Endothelial cell (in vitro differentiated cells): ENCODE data around the gene CORO6. TPM values are rescaled to one million over a fixed set of nuclear protein-coding genes. Genes with fewer than 3 reads are reported as not detected.

Source experiments
- DNase-seq: peaks from one replicate; pipeline ENCODE4 v3.0.0; 2021; ENCODE audit warnings: low spot score
- H3K27ac Mint-ChIP-seq: one replicate; pipeline ENCODE4 v1.8.0; 2021; ENCODE audit warnings: mixed read lengths, inconsistent platforms; ENCODE audit not compliant: unreplicated experiment
- H3K27me3 Mint-ChIP-seq: one replicate; pipeline ENCODE4 v1.8.0; 2021; ENCODE audit warnings: mild to moderate bottlenecking, moderate library complexity, mixed read lengths, inconsistent platforms; ENCODE audit not compliant: unreplicated experiment
- H3K36me3 Mint-ChIP-seq: one replicate; pipeline ENCODE4 v1.8.0; 2021; ENCODE audit warnings: mild to moderate bottlenecking, low read depth, mixed read lengths, inconsistent platforms; ENCODE audit not compliant: unreplicated experiment
- H3K4me1 Mint-ChIP-seq: one replicate; pipeline ENCODE4 v1.8.0; 2021; ENCODE audit warnings: mild to moderate bottlenecking, mixed read lengths, inconsistent platforms; ENCODE audit not compliant: unreplicated experiment
- H3K4me3 Mint-ChIP-seq: one replicate; pipeline ENCODE4 v1.8.0; 2021; ENCODE audit warnings: mild to moderate bottlenecking, mixed read lengths, inconsistent platforms; ENCODE audit not compliant: unreplicated experiment
- H3K9me3 Mint-ChIP-seq: one replicate; pipeline ENCODE4 v1.8.0; 2021; ENCODE audit warnings: mixed read lengths, inconsistent platforms; ENCODE audit not compliant: unreplicated experiment
- CTCF ChIP-seq: fragments of 200-600 bp; sonication (generic); IDR thresholded peaks from one replicate; pipeline ENCODE4 v1.5.0; 2021; ENCODE audit warnings: antibody characterized with exemption; ENCODE audit not compliant: unreplicated experiment
- total RNA-seq: library from RNA; stranded (reverse); fragmentation: NEBNext Ultra II Directional; extraction: Animal tissue kit (Norgen Biotek cat#: 25700); gene quantifications from one replicate; pipeline ENCODE4 v1.2.1, GENCODE V29; 2021; ENCODE audit not compliant: unreplicated experiment

The CORO6 gene
- total RNA-seq, 1 donor from 2014 or later: 13.0 TPM

- Mint-ChIP-seq H3K27me3 (peaks cover 16% of the 10 kb centered on the region), H3K9me3 (no peaks in the 10 kb centered on the region), H3K4me3 (peak overlapping the region; percentile 37), H3K27ac (peak overlapping the region; percentile 42), H3K4me1 (peaks cover 51% of the 10 kb centered on the region), H3K36me3 (peaks cover 14% of the 10 kb centered on the region)
- DNase-seq: no peak
- TF ChIP-seq CTCF: no peak
Observed at GRCh38 chr17:29586676-29587469, 35.8 kb downstream of the CORO6 start.

- H3K4me1 Mint-ChIP-seq: peaks cover 42% of the 10 kb centered on the region
- H3K9me3 Mint-ChIP-seq: no peaks in the 10 kb centered on the region
- H3K27ac Mint-ChIP-seq: peak overlapping the region; percentile 75
- no peak overlapping the region for H3K4me3 Mint-ChIP-seq
- peaks cover 14% of the 10 kb centered on the region for H3K27me3 Mint-ChIP-seq
- DNase-seq: peak; percentile 53
- no peak for TF ChIP-seq CTCF
- peaks cover 17% of the 10 kb centered on the region for H3K36me3 Mint-ChIP-seq
Observed at GRCh38 chr17:29585080-29585751, 37.5 kb downstream of the CORO6 start.

- H3K4me3 Mint-ChIP-seq: peak overlapping the region; percentile 51
- peaks cover 38% of the 10 kb centered on the region for H3K4me1 Mint-ChIP-seq
- H3K27me3 Mint-ChIP-seq: peaks cover 15% of the 10 kb centered on the region
- no peaks in the 10 kb centered on the region for H3K9me3 Mint-ChIP-seq
- no peak for DNase-seq
- H3K27ac Mint-ChIP-seq: peak overlapping the region; percentile 88
- peaks cover 18% of the 10 kb centered on the region for H3K36me3 Mint-ChIP-seq
- no peak for TF ChIP-seq CTCF
Observed at GRCh38 chr17:29584452-29585079, 38.1 kb downstream of the CORO6 start.

GRCh38 chr17:29583324-29584248 lies 39.1 kb downstream of the CORO6 start:
- TF ChIP-seq CTCF: no peak
- no peak for DNase-seq
- H3K27me3 Mint-ChIP-seq: peaks cover 20% of the 10 kb centered on the region
- peak overlapping the region; percentile 38 for H3K4me3 Mint-ChIP-seq
- H3K27ac Mint-ChIP-seq: peak overlapping the region; percentile 84
- peaks cover 28% of the 10 kb centered on the region for H3K36me3 Mint-ChIP-seq
- peaks cover 40% of the 10 kb centered on the region for H3K4me1 Mint-ChIP-seq
- H3K9me3 Mint-ChIP-seq: no peaks in the 10 kb centered on the region
